ENCODE measurements around the gene ARFGAP3. TPM values are rescaled to one million over a fixed set of nuclear protein-coding genes. Genes with fewer than 3 reads are reported as not detected.

ARFGAP3 gene
- total RNA-seq, 1 experiment from 2014 or later: 15.0 TPM

DNA sequence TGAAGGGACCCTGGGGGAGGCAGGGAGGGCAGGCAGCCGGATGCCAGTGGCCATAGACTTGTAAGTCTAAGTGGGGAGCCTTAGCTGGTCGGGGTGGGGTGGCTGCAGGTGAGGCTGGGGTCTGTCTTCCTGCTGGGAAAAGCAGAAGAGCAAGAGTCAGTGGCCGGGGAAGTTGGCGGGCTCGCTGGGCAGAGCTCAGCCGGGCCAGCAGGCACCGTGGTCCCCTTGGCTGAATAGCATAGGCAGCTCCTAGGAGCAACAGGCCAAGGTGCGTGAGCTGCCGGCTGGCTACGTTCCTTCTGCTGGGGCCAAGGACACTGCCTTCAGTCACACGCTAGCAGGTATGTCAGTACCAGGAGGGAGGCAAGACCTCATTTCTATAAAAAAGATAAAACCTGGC is 68.6 kb downstream of the ARFGAP3 start:
- no peak overlapping the region for H4K8ac ChIP-seq (replicated peaks; ENCODE audit: insufficient read length, low read depth, low read length)
- no peak overlapping the region for H3K4ac ChIP-seq (ENCODE audit: low read depth, low read length)
- no peak overlapping the region for H4K91ac ChIP-seq (ENCODE audit: insufficient read length, low read depth, low read length)

More for the DNA sequence above, 68.6 kb downstream of the ARFGAP3 start:
- no CpG with 5 or more reads among the region's 11 CpGs for WGBS (ENCODE audit: extremely low coverage, insufficient read length, low lambda C conversion rate)
- Histone ChIP-seq H3K27me3 (ENCODE audit: insufficient read depth, low read length) (no peaks in the 10 kb centered on the region), H2BK20ac (ENCODE audit: low read depth, low read length, poor library complexity, severe bottlenecking) (no peak overlapping the region), H2AK5ac (ENCODE audit: insufficient read length, low read length) (no peak overlapping the region), H3K56ac (ENCODE audit: insufficient read length, low read depth, low read length) (no peak overlapping the region), H2AFZ (ENCODE audit: low read length) (no peak overlapping the region), H3K4me2 (ENCODE audit: insufficient read depth, insufficient read length, low read length) (no peak overlapping the region), H2BK12ac (ENCODE audit: insufficient read length, low read depth, low read length) (no peak overlapping the region), H3K79me2 (ENCODE audit: insufficient read depth, low read length) (no peaks in the 10 kb centered on the region), H3K27ac (ENCODE audit: insufficient read length, low read depth, low read length) (no peak overlapping the region), H3K4me1 (ENCODE audit: insufficient read depth, low read length) (no peaks in the 10 kb centered on the region), H3K14ac (ENCODE audit: insufficient read depth, low read length) (no peak overlapping the region), H3K9me3 (ENCODE audit: control insufficient read depth, low read depth, low read length) (no peaks in the 10 kb centered on the region), H2BK5ac (ENCODE audit: insufficient read length, low read length) (no peak overlapping the region), H3K18ac (ENCODE audit: insufficient read length, low read depth, low read length) (no peak overlapping the region), H2BK120ac (ENCODE audit: low read depth, low read length, poor library complexity, severe bottlenecking) (no peak overlapping the region), H3K23ac (ENCODE audit: insufficient read length, low read depth, low read length) (no peak overlapping the region), H3T11ph (ENCODE audit: low read length) (no peak overlapping the region), H3K79me1 (ENCODE audit: insufficient read depth, low read depth, low read length, poor library complexity, severe bottlenecking) (no peaks in the 10 kb centered on the region), H3K23me2 (ENCODE audit: insufficient read length, low read depth, low read length, poor library complexity, severe bottlenecking) (no peaks in the 10 kb centered on the region), H2BK15ac (ENCODE audit: low read depth, low read length) (no peak overlapping the region), H4K20me1 (ENCODE audit: control insufficient read depth, insufficient read depth, insufficient read length) (no peaks in the 10 kb centered on the region), H3K9ac (ENCODE audit: extremely low read depth, insufficient read length, low read length) (no peak overlapping the region), H4K5ac (ENCODE audit: insufficient read length, low read depth, low read length) (no peak overlapping the region)
- Mint-ChIP-seq H3K4me1 (peaks cover 0 to 8% of the 10 kb centered on the region in 2 experiments; a peak in 2 of 4 replicates), H3K36me3 (ENCODE audit: insufficient read depth in 1 of 3, low read depth in 3 of 3) (no peaks in the 10 kb centered on the region), H3K27me3 (ENCODE audit: low read depth) (peaks cover 3% of the 10 kb centered on the region), H3K27ac (no peak overlapping the region; a peak in 1 of 7 replicates), H3K9me3 (no peaks in the 10 kb centered on the region), H3K4me3 (no peak overlapping the region)
- no peak for DNase-seq
- TF ChIP-seq, protein P1, sequence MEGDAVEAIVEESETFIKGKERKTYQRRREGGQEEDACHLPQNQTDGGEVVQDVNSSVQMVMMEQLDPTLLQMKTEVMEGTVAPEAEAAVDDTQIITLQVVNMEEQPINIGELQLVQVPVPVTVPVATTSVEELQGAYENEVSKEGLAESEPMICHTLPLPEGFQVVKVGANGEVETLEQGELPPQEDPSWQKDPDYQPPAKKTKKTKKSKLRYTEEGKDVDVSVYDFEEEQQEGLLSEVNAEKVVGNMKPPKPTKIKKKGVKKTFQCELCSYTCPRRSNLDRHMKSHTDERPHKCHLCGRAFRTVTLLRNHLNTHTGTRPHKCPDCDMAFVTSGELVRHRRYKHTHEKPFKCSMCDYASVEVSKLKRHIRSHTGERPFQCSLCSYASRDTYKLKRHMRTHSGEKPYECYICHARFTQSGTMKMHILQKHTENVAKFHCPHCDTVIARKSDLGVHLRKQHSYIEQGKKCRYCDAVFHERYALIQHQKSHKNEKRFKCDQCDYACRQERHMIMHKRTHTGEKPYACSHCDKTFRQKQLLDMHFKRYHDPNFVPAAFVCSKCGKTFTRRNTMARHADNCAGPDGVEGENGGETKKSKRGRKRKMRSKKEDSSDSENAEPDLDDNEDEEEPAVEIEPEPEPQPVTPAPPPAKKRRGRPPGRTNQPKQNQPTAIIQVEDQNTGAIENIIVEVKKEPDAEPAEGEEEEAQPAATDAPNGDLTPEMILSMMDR (conservative IDR thresholded peaks at IDR 0.05): no peak

All from H9 (cell line).